ENCODE data around the gene GPX7. TPM values are rescaled to one million over a fixed set of nuclear protein-coding genes. Genes with fewer than 3 reads are reported as not detected.

The GPX7 gene
- total RNA-seq = 10 to 100 TPM; 21.2 to 23.5 TPM

DNA sequence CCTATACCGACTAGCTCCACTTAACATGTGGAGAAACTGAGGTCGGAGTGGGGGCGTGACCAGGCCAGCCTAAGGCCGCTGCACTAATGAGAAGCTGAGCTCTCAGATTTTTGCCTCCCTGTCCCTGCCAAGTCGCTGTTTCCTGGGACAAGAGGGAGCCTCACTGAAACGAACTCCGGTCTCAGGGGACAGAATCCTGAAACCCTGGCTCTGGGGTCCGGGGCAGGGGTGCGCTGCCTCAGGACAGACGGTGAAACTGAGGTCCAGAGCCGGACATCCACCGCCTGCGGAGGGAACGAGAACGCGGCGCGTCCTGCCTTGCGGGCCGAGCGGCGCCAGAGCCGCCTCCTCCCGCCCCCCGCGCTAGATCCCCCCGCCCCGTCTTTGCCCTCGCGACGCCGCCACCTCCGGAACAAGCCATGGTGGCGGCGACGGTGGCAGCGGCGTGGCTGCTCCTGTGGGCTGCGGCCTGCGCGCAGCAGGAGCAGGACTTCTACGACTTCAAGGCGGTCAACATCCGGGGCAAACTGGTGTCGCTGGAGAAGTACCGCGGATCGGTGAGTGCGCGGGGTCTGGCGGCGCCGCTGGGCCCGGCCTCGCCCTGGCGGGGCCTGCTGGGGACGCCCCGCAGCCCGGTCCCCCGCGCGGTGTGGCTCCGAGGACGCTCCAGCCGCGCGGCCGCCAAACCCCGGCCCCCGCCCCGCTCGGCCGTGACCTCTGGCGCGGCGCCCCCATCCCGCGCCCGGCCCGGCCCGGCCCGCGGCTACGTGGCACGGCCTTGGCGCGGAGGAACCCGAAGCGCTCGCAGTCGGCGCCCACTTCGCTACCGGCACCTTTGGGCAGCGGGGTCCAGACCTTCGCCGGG, at the start of gene GPX7:
Gene GPX7 (plus strand): TSS at position 381 of the 865 bp plus-strand sequence. CDS start 39 bp downstream, at position 420.
- H3K27me3 Mint-ChIP-seq = no peaks in the 10 kb centered on the region
- H3K36me3 Mint-ChIP-seq (ENCODE audit: low read depth) = peaks cover 36% of the 10 kb centered on the region
- DNase-seq = peak; percentile 68
- H3K4me3 Mint-ChIP-seq = peak within 1 kb of the TSS; percentile 86
- H3K27ac Mint-ChIP-seq = peak within 1 kb of the TSS; percentile 85
- CTCF ChIA-PET = interaction anchor here (1.0 to 1.8 kb wide), 3 partner anchors 14 to 84 kb away, joined by 3 to 6 read pairs (median 3); no protein-coding TSS in a partner anchor
- H3K9me3 Mint-ChIP-seq = no peaks in the 10 kb centered on the region
- peaks cover 35% of the 10 kb centered on the region for H3K4me1 Mint-ChIP-seq
- POLR2A ChIA-PET = interaction anchor here (0.8 to 2.0 kb wide), 12 partner anchors 10 to 241 kb away, joined by 3 to 16 read pairs (median 6); partner anchors contain the start of genes ORC1, PRPF38A, SHISAL2A and TUT4

DNA sequence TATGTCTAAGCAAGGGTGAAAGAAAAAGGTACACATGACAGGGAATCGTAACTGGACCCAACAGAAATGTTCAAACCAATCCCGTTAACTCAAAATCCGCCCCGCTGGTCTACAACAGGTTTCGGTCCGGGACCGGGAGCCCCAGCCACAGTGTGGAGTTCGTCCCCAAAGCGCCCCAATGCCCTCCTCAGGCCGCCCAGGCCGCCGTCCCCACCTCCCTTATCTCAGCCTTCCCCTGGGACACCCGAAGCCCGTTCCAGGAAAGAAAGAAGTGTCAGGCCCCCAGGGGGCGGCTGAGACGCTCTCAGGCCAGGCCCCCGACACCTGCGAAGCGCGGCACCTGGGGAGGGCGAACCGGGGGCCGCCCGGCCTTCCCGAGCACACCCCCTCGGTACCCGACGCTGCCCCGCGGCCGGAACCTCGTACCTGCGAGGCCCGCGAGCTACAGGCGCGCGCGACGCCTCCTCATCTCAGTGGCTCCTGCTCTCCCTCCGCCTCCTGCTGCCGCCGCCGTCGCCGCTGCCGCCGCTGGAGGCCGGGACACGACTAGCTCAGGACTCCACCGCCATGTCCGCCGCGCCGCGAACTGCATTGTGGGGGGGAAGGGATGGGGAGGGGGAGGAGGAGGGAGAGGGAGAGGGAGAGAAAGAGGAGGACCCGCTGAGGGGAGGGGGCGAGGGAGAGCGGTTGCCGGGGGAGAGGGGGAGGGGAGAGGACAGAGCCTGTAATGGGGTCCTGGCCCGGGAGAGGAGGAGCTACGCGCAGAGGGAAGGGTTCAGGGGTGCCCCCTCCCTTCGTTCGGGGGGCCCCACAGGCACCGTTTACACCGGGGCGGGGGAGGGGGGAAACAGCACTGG, 49.4 kb upstream of the GPX7 start, which contains the start of gene TUT4:
Gene TUT4 (minus strand): TSS at position 588 of the 857 bp plus-strand sequence. CDS start 26,812 bp downstream, outside the sequence.
- peak; percentile 81 for DNase-seq
- Mint-ChIP-seq H3K27me3 (no peaks in the 10 kb centered on the region), H3K4me1 (peaks cover 21% of the 10 kb centered on the region), H3K9me3 (no peaks in the 10 kb centered on the region), H3K36me3 (ENCODE audit: low read depth) (peaks cover 4% of the 10 kb centered on the region), H3K4me3 (no peak within 1 kb of the TSS), H3K27ac (peak within 1 kb of the TSS; percentile 3)
- CTCF ChIA-PET = interaction anchor here (0.6 to 1.5 kb wide), 3 partner anchors 132 to 148 kb away, joined by 3 to 10 read pairs (median 5); partner anchors contain the start of genes ORC1 and PRPF38A
- POLR2A ChIA-PET = interaction anchor here (0.6 to 2.6 kb wide), 28 partner anchors 9 to 807 kb away, joined by 3 to 43 read pairs (median 4); partner anchors contain the start of genes GPX7, ORC1, PRPF38A and SHISAL2A

DNA sequence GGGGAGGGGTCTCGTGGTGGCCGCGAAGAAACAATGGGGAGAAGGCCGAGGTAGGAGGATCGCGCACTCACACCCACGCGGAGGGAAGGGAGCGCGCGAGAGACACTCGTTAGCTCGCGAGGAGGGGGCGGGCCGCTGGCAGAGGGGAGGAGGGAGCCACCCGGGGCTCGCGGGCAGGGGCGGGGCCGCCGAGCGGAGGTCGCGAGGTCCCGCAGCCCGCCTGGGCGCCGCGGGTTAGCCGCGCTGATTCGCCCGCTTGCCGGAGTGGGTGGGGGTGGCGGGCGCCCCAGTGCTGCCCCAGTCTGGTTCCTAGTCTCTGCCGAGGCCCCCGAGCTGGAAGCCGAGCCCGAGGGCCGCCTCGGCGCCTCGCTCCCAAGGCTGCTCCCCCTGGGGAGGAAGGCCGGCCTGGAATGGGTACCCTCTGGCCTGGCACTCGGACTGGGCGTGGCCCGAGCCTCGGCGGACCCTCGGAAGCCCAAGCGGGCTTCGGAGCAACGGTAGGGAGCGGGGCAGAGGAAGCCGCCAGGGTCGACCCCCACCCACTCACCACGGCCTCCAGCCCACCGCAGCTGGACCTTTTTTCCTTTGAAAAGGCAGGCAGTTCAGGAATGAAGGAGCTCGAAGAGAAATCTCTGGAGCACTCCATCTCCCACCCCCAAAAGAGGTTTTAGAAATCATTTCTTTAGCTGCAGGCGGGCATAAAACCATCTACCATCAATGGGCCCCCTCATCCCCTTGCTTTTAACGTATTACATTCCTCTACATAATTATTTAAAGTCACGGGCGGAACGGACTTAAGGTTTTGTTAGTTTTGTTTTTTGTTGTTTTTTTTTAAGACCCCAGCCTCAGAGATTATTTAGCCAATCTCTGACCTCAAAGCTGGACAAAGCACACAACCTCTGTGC, 48.6 kb upstream of the GPX7 start:
- no peaks in the 10 kb centered on the region for H3K9me3 Mint-ChIP-seq
- peak; percentile 89 for DNase-seq
- CTCF ChIA-PET = interaction anchor here (0.6 to 1.5 kb wide), 4 partner anchors 132 to 186 kb away, joined by 3 to 10 read pairs (median 4); partner anchors contain the start of genes ORC1 and PRPF38A
- peak overlapping the region; percentile 3 for H3K27ac Mint-ChIP-seq
- H3K4me1 Mint-ChIP-seq = peaks cover 21% of the 10 kb centered on the region
- H3K4me3 Mint-ChIP-seq = no peak overlapping the region
- H3K27me3 Mint-ChIP-seq = peaks cover 2% of the 10 kb centered on the region
- peaks cover 4% of the 10 kb centered on the region for H3K36me3 Mint-ChIP-seq (ENCODE audit: low read depth)
- POLR2A ChIA-PET = interaction anchor here (0.6 to 2.6 kb wide), 27 partner anchors 8 to 808 kb away, joined by 3 to 43 read pairs (median 4); partner anchors contain the start of genes CC2D1B, GPX7, ORC1 and PRPF38A

DNA sequence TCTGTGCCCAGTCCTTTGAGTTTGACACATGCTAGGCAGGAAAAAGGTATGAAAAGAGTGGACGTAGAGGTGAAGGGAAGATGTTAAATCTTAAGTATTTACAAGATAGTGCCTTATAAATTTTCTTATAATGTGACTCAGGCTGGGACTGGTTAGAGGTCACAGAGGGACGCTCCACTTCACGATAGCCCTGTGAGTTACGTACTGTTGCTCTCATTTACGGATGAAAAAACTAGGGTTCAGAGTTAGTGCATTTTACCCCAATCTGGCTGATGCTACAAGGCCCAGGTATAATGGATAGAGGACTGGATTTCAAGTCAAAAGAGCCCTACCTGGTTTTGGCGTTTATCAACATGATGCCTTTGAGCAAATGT, 47.9 kb upstream of the GPX7 start:
- no peak for DNase-seq
- H3K9me3 Mint-ChIP-seq = no peaks in the 10 kb centered on the region
- H3K4me1 Mint-ChIP-seq = peaks cover 19% of the 10 kb centered on the region
- peaks cover 2% of the 10 kb centered on the region for H3K36me3 Mint-ChIP-seq (ENCODE audit: low read depth)
- ChIA-PET CTCF (no interaction called here), POLR2A (interaction anchor here (0.7 to 2.6 kb wide), 9 partner anchors 12 to 150 kb away, joined by 3 to 43 read pairs (median 8); partner anchors contain the start of genes GPX7, ORC1 and PRPF38A)
- no peak overlapping the region for H3K4me3 Mint-ChIP-seq
- H3K27me3 Mint-ChIP-seq = peaks cover 6% of the 10 kb centered on the region
- H3K27ac Mint-ChIP-seq = peak overlapping the region; percentile 3

DNA sequence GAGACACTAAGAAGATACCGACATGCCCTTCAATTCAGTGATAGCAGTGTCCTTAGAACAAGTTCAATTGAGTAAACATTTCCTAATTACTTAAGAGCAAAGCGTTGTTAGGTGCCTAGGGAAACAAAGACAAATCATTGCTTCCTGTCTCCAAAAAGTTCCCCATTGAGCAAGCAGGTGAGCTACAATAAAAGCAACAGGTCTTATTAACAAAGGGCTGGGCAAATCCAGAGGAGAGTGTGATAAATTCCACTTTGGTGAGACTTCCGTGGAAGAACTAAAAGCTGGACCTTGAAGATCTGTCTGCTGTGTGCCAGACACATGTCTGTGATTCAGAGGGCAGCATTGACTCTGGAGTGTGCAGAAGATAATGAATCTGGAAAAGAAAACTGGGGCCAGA, 47.4 kb upstream of the GPX7 start:
- no peaks in the 10 kb centered on the region for H3K36me3 Mint-ChIP-seq (ENCODE audit: low read depth)
- H3K4me1 Mint-ChIP-seq = peaks cover 15% of the 10 kb centered on the region
- ChIA-PET CTCF (no interaction called here), POLR2A (interaction anchor here (2.6 kb wide), 1 partner anchor 47 kb away, joined by 13 read pairs; the partner anchor contains the start of gene GPX7)
- H3K27me3 Mint-ChIP-seq = peaks cover 6% of the 10 kb centered on the region
- H3K4me3 Mint-ChIP-seq = no peak overlapping the region
- no peak for DNase-seq
- H3K9me3 Mint-ChIP-seq = no peaks in the 10 kb centered on the region
- H3K27ac Mint-ChIP-seq = no peak overlapping the region

DNA sequence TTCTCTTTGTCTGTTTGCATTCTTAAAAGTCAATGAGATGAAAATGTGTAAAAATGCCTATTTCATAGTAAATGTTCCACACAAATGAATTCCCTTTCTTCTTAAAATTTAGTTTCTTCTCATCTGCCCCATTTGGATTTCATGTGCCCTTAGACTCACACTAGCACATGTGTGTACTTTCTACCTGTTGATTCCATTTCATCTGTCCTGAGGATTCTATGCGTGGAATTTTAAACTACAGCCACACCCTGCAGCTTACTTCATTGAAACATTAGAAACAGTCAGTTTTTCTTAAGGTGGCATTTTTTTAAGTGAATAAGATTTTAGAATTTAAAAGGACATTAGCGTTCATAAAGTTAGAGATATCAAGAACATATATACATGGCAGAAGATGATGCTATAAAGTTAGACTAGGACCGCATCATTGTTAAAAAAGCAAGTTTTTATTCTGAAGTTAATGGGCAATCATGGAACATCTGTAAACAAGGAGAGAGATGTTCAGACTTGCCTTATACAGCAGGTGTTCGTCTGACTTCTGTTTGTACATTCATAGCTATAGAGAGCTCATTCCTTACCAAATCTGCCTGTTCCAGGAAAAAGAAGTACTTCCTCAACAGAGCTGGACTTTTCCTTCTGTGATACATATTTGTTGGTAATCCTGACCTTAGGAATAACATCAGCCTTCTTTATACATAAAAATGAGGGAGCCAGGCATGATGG, 45.4 kb upstream of the GPX7 start:
- H3K27ac Mint-ChIP-seq = no peak overlapping the region
- ChIA-PET POLR2A (interaction anchor here (0.9 kb wide), 1 partner anchor 45 kb away, joined by 3 read pairs; no protein-coding TSS in a partner anchor), CTCF (interaction anchor here (0.6 kb wide), 1 partner anchor 520 kb away, joined by 4 read pairs; no protein-coding TSS in a partner anchor)
- DNase-seq = no peak
- no peaks in the 10 kb centered on the region for H3K9me3 Mint-ChIP-seq
- H3K4me1 Mint-ChIP-seq = peaks cover 8% of the 10 kb centered on the region
- no peaks in the 10 kb centered on the region for H3K36me3 Mint-ChIP-seq (ENCODE audit: low read depth)
- no peak overlapping the region for H3K4me3 Mint-ChIP-seq
- H3K27me3 Mint-ChIP-seq = peaks cover 8% of the 10 kb centered on the region

DNA sequence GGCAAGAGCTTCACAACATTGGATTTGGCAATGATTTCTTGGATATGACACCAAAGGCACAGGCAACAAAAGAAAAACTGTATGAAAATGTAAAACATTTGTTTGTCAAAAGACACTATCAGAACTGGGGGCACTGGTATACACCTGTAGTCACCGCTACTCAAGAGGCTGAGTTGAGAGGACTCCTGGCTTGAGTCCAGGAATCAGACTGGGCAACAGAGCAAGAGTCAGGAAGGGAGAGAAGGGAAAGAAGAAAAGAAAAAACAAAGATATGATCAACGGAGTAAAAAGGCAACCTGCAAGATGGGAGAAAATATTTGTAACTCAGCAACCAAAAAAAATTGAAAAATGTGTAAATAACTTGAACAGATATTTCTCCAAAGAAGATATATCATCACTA, 43.2 kb upstream of the GPX7 start:
- CTCF ChIA-PET = no interaction called here
- Mint-ChIP-seq H3K4me1 (peaks cover 7% of the 10 kb centered on the region), H3K9me3 (no peaks in the 10 kb centered on the region), H3K27me3 (peaks cover 8% of the 10 kb centered on the region), H3K27ac (no peak overlapping the region), H3K4me3 (no peak overlapping the region), H3K36me3 (ENCODE audit: low read depth) (no peaks in the 10 kb centered on the region)
- no peak for DNase-seq
- POLR2A ChIA-PET = no interaction called here

DNA sequence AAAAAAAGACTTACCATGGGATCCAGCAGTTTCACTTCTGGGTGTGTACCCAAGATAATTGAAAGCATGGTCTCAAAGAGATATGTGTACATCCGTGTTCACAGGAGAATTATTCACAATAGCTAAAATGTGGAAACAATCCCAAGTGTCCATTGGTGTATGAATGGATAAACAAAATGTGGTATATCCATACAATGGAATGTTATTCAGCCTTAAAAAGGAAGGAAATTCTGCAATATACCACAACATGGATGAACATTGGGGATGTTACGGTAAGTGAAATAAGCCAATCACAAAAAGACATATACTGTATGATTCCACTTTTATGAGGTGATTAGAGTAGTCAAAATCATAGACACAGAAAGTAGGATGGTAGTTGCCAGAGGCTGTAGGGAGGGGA, 42.3 kb upstream of the GPX7 start:
- Mint-ChIP-seq H3K4me3 (no peak overlapping the region), H3K36me3 (ENCODE audit: low read depth) (no peaks in the 10 kb centered on the region), H3K27ac (no peak overlapping the region), H3K9me3 (no peaks in the 10 kb centered on the region), H3K27me3 (peaks cover 10% of the 10 kb centered on the region), H3K4me1 (no peaks in the 10 kb centered on the region)
- ChIA-PET CTCF (no interaction called here), POLR2A (no interaction called here)
- no peak for DNase-seq

DNA sequence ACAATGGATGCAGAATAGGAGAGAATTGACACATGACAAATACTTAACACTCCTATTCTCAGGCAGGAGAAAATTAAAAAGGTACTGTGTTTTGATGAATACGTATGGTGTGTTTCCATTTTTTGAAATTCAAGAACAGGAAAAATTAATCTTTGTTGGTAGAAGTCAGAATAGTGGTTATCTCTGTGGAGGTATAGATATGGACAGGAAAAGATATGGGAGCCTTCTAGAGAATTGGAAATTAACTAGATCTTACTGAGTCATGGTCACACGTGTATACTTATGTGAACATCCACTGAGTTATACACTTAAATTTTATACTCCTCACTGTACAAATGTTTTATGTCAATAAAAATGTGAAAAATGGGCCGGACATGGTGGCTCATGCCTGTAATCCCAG, 39.4 kb upstream of the GPX7 start:
- Mint-ChIP-seq H3K36me3 (ENCODE audit: low read depth) (no peaks in the 10 kb centered on the region), H3K27me3 (peaks cover 10% of the 10 kb centered on the region), H3K4me1 (no peaks in the 10 kb centered on the region), H3K9me3 (no peaks in the 10 kb centered on the region), H3K4me3 (no peak overlapping the region), H3K27ac (no peak overlapping the region)
- no peak for DNase-seq
- CTCF ChIA-PET = no interaction called here
- POLR2A ChIA-PET = no interaction called here

DNA sequence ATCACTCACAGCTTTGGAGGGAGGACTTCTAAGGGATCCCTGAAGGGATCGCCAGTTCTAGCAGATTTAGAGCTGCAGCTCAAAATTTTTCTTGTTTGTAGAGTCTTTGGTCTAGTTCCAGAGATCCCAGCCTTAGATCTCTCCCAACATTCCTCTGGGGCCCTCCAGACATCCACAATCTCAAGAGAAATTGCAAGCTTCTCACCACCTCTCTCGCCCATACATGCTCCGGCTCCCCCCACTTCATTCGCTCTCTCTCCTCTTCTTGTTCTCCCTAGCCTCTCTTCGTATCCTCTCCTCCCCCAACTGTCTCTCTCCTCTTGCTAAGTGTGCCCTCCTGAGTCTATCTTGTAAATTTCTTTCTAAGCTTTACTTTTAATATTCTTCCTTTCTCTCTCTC, 34.2 kb upstream of the GPX7 start:
- Mint-ChIP-seq H3K27me3 (peaks cover 8% of the 10 kb centered on the region), H3K27ac (no peak overlapping the region), H3K4me1 (peaks cover 7% of the 10 kb centered on the region), H3K9me3 (no peaks in the 10 kb centered on the region), H3K4me3 (no peak overlapping the region), H3K36me3 (ENCODE audit: low read depth) (no peaks in the 10 kb centered on the region)
- ChIA-PET POLR2A (interaction anchor here (1.1 to 1.2 kb wide), 2 partner anchors 37 to 164 kb away, joined by 3 to 4 read pairs; partner anchors contain the start of genes ORC1 and PRPF38A), CTCF (interaction anchor here (1.0 kb wide), 1 partner anchor 74 kb away, joined by 3 read pairs; no protein-coding TSS in a partner anchor)
- DNase-seq = no peak

DNA sequence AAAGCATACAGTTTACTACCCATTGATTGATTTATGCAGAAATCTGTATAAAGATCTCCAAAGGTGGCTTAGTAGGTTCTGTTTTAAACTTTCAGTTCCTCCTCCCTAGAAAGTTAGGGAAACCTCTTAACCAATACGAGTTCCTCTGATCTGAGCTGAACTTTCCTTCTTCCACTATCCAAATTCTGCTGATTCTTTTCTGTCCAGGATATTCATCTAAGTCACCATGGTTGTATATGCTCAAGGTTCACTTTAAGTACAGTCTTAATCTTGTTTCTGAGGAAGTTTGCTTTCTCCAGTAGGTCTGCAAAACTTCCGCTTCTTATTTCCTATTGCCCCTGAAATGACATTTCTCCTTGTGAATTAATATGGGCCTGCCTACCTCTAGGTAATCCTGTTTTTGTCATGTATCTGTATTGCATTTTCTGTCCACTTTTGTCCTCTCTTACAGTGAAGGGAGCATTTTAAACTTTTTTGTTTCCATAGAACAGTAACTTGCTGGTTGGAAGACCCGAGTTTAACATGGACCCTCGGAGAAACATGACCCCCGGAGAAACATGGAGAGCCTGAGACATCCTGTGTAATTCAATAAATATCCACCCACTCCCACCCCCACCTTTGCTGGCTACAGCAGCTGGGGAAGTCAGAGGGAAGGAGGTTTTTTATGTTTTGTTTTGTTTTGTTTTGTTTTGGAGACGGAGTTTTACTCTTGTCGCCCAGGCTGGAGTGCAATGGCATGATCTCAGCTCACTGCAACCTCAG, 32.5 kb upstream of the GPX7 start:
- POLR2A ChIA-PET = interaction anchor here (2.2 kb wide), 1 partner anchor 17 kb away, joined by 5 read pairs; the partner anchor contains the start of gene TUT4
- no peaks in the 10 kb centered on the region for H3K36me3 Mint-ChIP-seq (ENCODE audit: low read depth)
- DNase-seq = no peak
- peaks cover 6% of the 10 kb centered on the region for H3K27me3 Mint-ChIP-seq
- no peaks in the 10 kb centered on the region for H3K9me3 Mint-ChIP-seq
- no peak overlapping the region for H3K4me3 Mint-ChIP-seq
- CTCF ChIA-PET = no interaction called here
- no peak overlapping the region for H3K27ac Mint-ChIP-seq
- peaks cover 9% of the 10 kb centered on the region for H3K4me1 Mint-ChIP-seq

Data from activated CD4-positive, alpha-beta memory T cell treated with anti-CD3 and anti-CD28 coated beads, Interleukin-2, amount 10 ng/mL, durations not matched to agents 7 days and 5 days (primary cell).